ENCODE data around the gene LACTB. TPM values are rescaled to one million over a fixed set of nuclear protein-coding genes. Genes with fewer than 3 reads are reported as not detected.

The LACTB gene
- total and polyA plus RNA-seq, 2 experiments from 2014 or later: 15.2 to 20.9 TPM

GRCh38 chr15:63111481-63111880 is 10.2 kb upstream of the LACTB start (continued):
- TF ChIP-seq, protein P1, sequence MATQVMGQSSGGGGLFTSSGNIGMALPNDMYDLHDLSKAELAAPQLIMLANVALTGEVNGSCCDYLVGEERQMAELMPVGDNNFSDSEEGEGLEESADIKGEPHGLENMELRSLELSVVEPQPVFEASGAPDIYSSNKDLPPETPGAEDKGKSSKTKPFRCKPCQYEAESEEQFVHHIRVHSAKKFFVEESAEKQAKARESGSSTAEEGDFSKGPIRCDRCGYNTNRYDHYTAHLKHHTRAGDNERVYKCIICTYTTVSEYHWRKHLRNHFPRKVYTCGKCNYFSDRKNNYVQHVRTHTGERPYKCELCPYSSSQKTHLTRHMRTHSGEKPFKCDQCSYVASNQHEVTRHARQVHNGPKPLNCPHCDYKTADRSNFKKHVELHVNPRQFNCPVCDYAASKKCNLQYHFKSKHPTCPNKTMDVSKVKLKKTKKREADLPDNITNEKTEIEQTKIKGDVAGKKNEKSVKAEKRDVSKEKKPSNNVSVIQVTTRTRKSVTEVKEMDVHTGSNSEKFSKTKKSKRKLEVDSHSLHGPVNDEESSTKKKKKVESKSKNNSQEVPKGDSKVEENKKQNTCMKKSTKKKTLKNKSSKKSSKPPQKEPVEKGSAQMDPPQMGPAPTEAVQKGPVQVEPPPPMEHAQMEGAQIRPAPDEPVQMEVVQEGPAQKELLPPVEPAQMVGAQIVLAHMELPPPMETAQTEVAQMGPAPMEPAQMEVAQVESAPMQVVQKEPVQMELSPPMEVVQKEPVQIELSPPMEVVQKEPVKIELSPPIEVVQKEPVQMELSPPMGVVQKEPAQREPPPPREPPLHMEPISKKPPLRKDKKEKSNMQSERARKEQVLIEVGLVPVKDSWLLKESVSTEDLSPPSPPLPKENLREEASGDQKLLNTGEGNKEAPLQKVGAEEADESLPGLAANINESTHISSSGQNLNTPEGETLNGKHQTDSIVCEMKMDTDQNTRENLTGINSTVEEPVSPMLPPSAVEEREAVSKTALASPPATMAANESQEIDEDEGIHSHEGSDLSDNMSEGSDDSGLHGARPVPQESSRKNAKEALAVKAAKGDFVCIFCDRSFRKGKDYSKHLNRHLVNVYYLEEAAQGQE (IDR thresholded peaks at IDR 0.05; ENCODE audit: unreplicated experiment): no peak
- no peak for TF ChIP-seq CREB1 (CRISPR knock-in tag; IDR thresholded peaks at IDR 0.05; ENCODE audit: low read depth)

- Mint-ChIP-seq H3K36me3 (ENCODE audit: low read depth) (no peaks in the 10 kb centered on the region), H3K27ac (no peak overlapping the region), H3K4me3 (no peak overlapping the region), H3K27me3 (ENCODE audit: insufficient read depth, low read depth, poor library complexity) (no peaks in the 10 kb centered on the region), H3K9me3 (no peaks in the 10 kb centered on the region), H3K4me1 (no peaks in the 10 kb centered on the region)
- H3K36me3 ChIP-seq (ENCODE audit: insufficient read depth): no peaks in the 10 kb centered on the region
- no peaks in the 10 kb centered on the region for H3K9me2 ChIP-seq (ENCODE audit: insufficient read depth)
- DNase-seq (ENCODE audit: low spot score) (no peak), ATAC-seq (no peak)
- peak overlapping the region; percentile 47; the same call in 1 of the 2 replicates for H2AFZ ChIP-seq
- no peaks in the 10 kb centered on the region for H4K20me1 ChIP-seq (replicated peaks; ENCODE audit: insufficient read depth)
- TF ChIP-seq EZH2phosphoT487 (IDR thresholded peaks at IDR 0.05; ENCODE audit: unreplicated experiment): no peak
- TF ChIP-seq, protein P2, sequence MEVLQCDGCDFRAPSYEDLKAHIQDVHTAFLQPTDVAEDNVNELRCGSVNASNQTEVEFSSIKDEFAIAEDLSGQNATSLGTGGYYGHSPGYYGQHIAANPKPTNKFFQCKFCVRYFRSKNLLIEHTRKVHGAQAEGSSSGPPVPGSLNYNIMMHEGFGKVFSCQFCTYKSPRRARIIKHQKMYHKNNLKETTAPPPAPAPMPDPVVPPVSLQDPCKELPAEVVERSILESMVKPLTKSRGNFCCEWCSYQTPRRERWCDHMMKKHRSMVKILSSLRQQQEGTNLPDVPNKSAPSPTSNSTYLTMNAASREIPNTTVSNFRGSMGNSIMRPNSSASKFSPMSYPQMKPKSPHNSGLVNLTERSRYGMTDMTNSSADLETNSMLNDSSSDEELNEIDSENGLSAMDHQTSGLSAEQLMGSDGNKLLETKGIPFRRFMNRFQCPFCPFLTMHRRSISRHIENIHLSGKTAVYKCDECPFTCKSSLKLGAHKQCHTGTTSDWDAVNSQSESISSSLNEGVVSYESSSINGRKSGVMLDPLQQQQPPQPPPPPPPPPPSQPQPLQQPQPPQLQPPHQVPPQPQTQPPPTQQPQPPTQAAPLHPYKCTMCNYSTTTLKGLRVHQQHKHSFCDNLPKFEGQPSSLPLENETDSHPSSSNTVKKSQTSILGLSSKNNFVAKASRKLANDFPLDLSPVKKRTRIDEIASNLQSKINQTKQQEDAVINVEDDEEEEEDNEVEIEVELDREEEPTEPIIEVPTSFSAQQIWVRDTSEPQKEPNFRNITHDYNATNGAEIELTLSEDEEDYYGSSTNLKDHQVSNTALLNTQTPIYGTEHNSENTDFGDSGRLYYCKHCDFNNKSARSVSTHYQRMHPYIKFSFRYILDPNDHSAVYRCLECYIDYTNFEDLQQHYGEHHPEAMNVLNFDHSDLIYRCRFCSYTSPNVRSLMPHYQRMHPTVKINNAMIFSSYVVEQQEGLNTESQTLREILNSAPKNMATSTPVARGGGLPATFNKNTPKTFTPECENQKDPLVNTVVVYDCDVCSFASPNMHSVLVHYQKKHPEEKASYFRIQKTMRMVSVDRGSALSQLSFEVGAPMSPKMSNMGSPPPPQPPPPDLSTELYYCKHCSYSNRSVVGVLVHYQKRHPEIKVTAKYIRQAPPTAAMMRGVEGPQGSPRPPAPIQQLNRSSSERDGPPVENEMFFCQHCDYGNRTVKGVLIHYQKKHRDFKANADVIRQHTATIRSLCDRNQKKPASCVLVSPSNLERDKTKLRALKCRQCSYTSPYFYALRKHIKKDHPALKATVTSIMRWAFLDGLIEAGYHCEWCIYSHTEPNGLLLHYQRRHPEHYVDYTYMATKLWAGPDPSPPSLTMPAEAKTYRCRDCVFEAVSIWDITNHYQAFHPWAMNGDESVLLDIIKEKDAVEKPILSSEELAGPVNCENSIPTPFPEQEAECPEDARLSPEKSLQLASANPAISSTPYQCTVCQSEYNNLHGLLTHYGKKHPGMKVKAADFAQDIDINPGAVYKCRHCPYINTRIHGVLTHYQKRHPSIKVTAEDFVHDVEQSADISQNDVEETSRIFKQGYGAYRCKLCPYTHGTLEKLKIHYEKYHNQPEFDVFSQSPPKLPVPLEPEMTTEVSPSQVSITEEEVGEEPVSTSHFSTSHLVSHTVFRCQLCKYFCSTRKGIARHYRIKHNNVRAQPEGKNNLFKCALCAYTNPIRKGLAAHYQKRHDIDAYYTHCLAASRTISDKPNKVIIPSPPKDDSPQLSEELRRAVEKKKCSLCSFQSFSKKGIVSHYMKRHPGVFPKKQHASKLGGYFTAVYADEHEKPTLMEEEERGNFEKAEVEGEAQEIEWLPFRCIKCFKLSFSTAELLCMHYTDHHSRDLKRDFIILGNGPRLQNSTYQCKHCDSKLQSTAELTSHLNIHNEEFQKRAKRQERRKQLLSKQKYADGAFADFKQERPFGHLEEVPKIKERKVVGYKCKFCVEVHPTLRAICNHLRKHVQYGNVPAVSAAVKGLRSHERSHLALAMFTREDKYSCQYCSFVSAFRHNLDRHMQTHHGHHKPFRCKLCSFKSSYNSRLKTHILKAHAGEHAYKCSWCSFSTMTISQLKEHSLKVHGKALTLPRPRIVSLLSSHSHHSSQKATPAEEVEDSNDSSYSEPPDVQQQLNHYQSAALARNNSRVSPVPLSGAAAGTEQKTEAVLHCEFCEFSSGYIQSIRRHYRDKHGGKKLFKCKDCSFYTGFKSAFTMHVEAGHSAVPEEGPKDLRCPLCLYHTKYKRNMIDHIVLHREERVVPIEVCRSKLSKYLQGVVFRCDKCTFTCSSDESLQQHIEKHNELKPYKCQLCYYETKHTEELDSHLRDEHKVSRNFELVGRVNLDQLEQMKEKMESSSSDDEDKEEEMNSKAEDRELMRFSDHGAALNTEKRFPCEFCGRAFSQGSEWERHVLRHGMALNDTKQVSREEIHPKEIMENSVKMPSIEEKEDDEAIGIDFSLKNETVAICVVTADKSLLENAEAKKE (CRISPR knock-in tag; IDR thresholded peaks at IDR 0.05): no peak
- TF ChIP-seq, protein P1 (IDR thresholded peaks at IDR 0.05; ENCODE audit: unreplicated experiment): no peak
- TF ChIP-seq EZH2 (IDR thresholded peaks at IDR 0.05; ENCODE audit: low read depth, unreplicated experiment): no peak
- no peak for TF ChIP-seq NANOG (IDR thresholded peaks at IDR 0.05; ENCODE audit: borderline replicate concordance)
- TF ChIP-seq CREB1 (CRISPR knock-in tag; IDR thresholded peaks at IDR 0.05; ENCODE audit: low read depth): no peak
- no peak for TF ChIP-seq JUNB (IDR thresholded peaks at IDR 0.05; ENCODE audit: unreplicated experiment)
- TF ChIP-seq STAT1 (IDR thresholded peaks at IDR 0.05; ENCODE audit: unreplicated experiment): no peak
- TF ChIP-seq POLR2AphosphoS5 (IDR thresholded peaks at IDR 0.05; ENCODE audit: low read depth): no peak
- H3K27me3 ChIP-seq (ENCODE audit: insufficient read depth): no peaks in the 10 kb centered on the region
- H3F3A ChIP-seq (replicated peaks; ENCODE audit: low read depth): no peaks in the 10 kb centered on the region
- no peak overlapping the region for H3K4me2 ChIP-seq
- H3K4me3 ChIP-seq: no peak overlapping the region
- H3K4me1 ChIP-seq (ENCODE audit: insufficient read depth): no peaks in the 10 kb centered on the region
- no peak overlapping the region for H3K27ac ChIP-seq (ENCODE audit: low read depth)
- no peaks in the 10 kb centered on the region for H3K79me2 ChIP-seq (replicated peaks; ENCODE audit: insufficient read depth)
Observed at GRCh38 chr15:63112871-63113270, 8.8 kb upstream of the LACTB start.

All from GM23338 (cell line).